ENCODE measurements around the gene STK31. TPM values are rescaled to one million over a fixed set of nuclear protein-coding genes. Genes with fewer than 3 reads are reported as not detected.
"Not testable (repeated sequence)": the region's sequence is repeated elsewhere in the genome, so short reads cannot be mapped to it uniquely, and the experiment has no call there.

The STK31 gene, protein sequence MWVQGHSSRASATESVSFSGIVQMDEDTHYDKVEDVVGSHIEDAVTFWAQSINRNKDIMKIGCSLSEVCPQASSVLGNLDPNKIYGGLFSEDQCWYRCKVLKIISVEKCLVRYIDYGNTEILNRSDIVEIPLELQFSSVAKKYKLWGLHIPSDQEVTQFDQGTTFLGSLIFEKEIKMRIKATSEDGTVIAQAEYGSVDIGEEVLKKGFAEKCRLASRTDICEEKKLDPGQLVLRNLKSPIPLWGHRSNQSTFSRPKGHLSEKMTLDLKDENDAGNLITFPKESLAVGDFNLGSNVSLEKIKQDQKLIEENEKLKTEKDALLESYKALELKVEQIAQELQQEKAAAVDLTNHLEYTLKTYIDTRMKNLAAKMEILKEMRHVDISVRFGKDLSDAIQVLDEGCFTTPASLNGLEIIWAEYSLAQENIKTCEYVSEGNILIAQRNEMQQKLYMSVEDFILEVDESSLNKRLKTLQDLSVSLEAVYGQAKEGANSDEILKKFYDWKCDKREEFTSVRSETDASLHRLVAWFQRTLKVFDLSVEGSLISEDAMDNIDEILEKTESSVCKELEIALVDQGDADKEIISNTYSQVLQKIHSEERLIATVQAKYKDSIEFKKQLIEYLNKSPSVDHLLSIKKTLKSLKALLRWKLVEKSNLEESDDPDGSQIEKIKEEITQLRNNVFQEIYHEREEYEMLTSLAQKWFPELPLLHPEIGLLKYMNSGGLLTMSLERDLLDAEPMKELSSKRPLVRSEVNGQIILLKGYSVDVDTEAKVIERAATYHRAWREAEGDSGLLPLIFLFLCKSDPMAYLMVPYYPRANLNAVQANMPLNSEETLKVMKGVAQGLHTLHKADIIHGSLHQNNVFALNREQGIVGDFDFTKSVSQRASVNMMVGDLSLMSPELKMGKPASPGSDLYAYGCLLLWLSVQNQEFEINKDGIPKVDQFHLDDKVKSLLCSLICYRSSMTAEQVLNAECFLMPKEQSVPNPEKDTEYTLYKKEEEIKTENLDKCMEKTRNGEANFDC
- 0.46 TPM for total RNA-seq
- long read RNA-seq: 0 reads

DNA sequence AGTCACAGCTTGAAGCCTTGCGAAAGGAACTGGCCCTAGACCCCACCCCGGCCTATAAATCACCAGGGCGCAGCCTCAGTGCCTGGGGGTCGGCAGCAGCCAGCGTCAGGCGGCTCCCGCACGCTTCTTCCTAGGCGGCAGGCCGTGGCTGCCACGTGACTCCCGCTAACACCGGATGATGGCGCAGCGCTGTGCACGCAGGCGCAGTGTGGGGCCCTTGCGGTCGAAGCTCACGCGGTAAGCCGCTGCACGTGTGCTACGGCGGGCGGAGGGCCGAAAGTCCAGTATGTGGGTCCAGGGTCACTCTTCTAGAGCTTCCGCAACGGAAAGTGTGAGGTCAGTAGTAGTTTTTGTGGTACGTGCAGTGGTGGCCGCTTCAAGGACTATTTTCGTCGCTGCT lies at the start of gene STK31:
TSS of gene STK31 (plus strand) at position 220 of the 400 bp plus-strand sequence. CDS start at position 287, 67 bp downstream.
- intact Hi-C loops (cut with DNase I): no loop called here
- ATAC-seq (no peak), DNase-seq (ENCODE audit: missing footprints) (no peak)

DNA sequence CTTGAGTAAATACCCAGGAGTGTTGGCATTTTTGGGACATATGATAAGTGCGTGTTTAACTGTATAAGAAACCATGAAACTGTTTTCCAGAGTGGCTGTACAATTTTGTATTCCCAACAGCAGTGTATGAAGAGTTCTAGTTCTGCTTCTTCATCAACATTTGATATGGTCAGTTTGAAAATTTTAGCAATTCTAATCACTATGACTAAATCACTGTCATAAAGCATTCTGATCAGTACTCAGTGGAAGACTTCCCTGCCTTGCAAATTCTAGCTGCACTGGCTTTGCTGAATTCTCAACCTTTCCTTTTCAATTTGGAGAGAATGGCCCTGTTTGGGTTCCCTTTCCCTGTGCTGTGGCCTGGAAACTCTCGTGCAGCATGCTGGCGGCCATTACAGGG lies 48.6 kb upstream of the STK31 start:
- intact Hi-C loops (cut with DNase I): no loop called here
- ATAC-seq: no peak
- no peak for DNase-seq (ENCODE audit: missing footprints)

DNA sequence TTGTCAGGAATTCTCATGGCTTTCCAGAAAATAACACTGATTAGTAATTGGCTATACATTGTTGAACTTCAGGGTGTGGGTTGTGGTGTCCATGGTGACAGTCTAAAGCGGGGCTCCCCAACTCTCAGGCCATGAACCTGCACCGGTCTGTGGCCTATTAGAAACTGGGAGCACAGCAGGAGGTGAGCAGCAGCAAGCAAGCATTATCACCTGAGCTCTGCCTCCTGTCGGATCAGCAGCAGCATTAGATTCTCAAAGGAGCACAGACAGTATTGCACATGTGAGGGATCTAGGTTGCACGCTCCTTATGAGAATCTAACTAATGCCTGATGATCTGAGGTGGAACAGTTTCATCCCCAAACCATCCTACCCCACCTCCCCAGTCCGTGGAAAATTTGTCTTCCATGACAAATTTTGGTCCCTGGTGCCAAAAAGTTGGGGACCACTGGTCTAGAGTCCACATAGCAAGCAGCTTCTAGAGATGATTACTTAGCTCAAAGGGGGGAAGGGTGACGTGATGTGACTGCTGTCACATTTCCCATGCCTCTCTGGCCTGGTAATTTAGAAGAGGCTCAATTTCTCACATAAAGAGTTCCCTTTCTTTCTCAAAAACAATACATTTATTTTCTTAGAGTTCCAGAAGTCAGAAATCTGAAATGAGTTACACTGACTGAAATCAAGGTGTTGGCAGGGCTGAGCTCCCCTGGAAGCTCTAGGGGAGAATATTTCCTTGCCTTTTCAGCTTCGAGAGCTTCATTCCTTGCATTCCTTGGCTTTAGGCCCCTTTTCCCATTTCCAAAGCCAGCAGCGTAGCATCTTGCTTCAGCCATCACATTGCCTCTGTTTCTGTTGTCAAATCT lies 47.7 kb upstream of the STK31 start:
- DNase-seq (ENCODE audit: missing footprints): no peak
- intact Hi-C loops (cut with DNase I): no loop called here
- no peak for ATAC-seq

DNA sequence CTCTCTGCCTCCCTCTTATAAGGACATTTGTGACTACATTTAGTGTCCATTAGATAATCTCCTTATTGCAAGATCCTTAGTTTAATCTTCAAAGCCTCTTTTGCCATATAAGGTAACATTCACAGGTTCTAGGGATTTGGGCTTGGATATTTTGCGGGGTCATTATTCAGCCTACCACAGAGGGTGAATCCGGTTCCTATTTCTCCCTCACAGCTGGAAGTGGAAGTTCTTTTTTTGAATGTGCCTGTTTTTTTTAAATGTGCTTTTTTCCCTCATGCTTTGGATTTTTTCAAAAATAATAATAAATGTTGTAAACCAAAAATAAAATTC lies 47.1 kb upstream of the STK31 start:
- DNase-seq (ENCODE audit: missing footprints) (no peak), ATAC-seq (no peak)
- intact Hi-C loops (cut with DNase I): no loop called here

DNA sequence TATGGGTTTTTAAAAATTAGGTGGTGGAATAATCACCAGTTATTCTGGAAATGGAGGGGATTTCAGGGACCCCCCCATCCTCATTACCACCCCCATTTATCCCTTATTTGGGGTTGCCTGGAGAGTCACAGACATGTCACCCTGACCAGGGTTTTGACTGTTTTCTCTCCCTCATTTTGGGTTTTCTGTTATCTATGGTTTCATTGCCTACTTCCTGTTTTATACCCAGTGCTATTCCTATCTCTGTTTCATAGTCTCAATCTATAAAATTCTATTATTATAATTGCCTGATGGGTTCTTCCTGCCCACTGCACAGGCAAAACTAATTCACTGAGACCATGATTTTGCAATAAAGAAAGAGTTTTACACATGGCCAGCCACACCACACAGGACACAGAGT lies 45.9 kb upstream of the STK31 start:
- ATAC-seq (no peak), DNase-seq (ENCODE audit: missing footprints) (no peak)
- intact Hi-C loops (cut with DNase I): no loop called here

DNA sequence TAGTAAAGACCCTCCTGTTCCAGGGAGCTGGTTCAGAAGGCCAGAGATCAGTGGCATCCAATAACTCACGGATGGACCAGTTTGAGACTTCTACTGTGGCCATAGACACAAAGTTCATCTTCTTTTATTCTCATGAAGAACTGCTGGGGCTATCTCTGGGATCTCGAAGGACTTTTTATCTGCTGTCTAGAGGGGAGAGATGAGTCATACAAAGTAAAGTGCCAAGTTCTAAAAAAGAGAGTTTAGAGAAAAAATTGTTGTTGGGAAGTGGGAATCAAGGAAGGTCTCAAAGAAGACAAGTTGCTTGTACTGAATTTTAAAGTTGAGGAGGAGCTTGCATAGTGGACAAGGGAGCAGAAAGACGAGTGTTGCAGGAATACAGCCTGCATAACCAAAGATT lies 38.0 kb upstream of the STK31 start:
- DNase-seq (ENCODE audit: missing footprints): no peak
- intact Hi-C loops (cut with DNase I): no loop called here
- no peak for ATAC-seq

DNA sequence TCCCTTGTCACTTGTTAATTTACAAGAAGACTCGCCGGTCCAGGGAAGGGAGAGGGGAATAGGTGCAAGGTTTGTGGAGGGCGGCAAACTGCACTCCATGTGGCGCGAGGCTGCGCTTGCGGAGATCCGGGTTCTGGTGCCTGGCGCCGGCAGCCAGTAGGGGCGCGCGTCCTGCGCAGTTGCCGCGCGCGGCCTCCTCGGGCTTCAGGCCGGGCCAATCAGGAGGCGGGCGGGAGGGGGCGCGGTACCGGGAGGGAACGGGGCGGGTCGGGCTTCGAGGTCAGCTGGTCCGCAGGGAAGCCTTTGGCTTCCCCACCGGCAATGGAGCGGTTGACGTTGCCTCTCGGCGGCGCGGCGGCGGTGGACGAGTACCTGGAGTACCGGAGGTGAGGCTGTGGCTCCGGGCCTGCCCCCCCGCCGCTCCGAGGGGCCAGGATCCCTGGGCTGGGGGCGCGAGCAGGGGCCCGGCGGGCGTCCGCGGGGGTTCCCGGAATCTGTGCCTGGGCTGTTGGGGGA lies 30.1 kb upstream of the STK31 start, which contains the start of gene FAM221A:
TSS of gene FAM221A (plus strand) at position 302 of the 516 bp plus-strand sequence. CDS start at position 322, 20 bp downstream.
- peak; percentile 100 for ATAC-seq
- intact Hi-C loops (cut with DNase I): loop anchor here (1.0 kb wide), 1 partner anchor 83 kb away; the partner anchor contains the start of gene CCDC126

DNA sequence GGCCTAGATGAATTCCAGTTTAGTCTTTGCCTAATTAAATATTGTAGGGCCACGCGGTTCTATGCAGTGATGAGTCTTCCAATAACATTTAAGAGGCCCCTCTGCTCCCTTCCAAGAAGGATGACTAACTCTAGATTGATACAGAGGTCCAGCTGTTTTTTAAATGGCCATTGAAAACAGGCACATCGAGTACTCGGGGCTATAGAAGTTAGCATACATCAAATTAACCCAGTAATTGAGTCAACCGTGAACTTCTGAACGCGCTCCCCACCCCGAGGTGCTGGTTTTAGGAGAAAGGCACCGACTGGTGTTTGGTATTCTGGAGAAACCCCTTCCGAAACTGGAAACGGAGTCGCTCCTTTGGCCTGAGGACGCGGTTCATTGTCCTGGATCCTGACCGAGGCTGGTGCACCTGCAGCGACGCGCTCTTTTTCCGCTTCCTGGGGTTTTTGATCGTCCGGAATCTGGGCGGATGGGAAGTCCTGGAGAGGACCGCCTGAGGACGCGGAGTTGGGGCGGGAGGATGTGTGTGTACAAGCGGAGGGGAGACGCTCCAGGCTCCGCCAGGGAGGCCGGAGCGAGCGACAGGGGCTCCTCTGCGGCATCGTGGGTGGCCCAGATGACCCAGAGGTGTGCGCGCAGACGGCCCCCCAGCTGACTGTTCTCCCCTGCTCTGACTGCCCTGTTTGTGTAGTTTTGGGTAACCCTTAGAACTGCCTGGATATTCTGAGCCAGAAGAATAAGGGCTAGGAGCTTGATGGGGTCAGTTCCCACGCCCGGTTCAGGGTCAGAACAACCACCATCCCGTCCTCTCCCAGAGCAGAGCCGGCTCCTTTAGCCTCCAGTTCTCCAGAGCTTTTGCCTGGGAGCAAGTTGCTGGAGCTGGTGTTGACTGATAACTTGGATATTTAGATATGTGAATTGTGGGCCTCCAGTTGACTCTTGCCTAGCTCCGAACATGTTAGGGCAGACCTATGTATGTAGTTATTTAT lies 29.3 kb upstream of the STK31 start:
- intact Hi-C loops (cut with DNase I): loop anchor here (1.0 kb wide), 1 partner anchor 83 kb away; the partner anchor contains the start of gene CCDC126
- peak; percentile 62 for ATAC-seq
- DNase-seq (ENCODE audit: missing footprints): peak; percentile 82

More for the DNA sequence above, 30.1 kb upstream of the STK31 start, which contains the start of gene FAM221A:
- peak; percentile 94 for DNase-seq (ENCODE audit: missing footprints)

DNA sequence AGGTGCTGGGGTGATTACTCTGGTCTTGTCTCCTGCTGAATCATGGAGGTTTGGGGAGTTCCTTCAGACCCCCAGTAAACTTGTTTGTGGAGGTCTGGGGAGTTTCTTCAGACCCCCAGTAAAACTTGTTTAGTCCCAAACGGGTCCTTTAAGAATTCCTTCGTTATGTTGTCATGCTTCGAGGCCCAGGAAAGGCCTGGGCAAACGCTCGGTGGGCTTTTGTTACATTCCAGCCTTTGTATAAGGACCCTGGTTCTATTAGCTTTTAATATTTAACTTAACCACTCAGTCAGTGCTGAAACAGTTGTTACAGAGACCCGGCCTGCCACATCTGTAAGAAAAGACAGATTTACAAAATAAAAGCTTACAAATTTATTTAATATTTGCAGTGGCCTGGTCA lies 26.0 kb upstream of the STK31 start:
- intact Hi-C loops (cut with DNase I); DNase-seq (ENCODE audit: missing footprints); ATAC-seq: not testable (repeated sequence)

DNA sequence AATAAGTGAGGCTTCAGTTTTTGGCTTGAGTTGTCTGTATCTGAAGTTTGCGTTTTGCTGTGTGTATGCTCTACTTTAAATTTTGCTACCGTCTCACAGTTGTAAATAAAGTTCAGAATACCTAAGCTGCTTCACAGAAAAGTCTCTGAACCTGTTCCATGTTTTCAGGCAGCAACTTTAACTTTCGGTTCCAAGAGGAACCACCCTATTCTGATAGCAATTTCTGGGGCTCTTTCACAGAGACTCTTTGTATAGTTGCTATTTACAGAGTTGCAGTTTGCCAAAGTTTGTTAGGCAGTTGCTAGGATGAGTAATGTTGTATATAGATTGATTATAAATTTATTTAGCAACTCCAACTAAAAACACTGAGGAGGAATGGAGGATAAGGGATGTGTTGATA lies 24.3 kb upstream of the STK31 start:
- intact Hi-C loops (cut with DNase I): no loop called here
- DNase-seq (ENCODE audit: missing footprints) (no peak), ATAC-seq (peak; percentile 54)

DNA sequence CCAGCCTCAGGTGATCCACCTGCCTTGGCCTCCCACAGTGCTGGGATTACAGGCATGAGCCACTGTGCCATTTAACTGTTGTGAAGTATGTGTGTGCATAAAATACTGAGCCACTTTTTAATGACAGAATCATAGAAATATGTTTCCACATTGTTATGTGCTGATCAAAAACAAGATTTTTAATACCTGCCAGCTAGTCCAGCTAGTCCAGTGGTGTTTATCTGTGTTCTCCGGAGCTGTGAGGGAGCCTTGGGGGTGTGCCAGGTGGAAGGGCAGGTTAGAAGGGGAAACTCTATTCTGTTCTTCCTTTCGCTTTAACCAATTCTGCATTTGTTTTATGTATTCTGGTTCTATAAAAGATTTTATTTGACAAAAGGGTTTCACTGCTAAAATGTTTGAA lies 23.0 kb upstream of the STK31 start:
- intact Hi-C loops (cut with DNase I): no loop called here
- DNase-seq (ENCODE audit: missing footprints) (no peak), ATAC-seq (no peak)

DNA sequence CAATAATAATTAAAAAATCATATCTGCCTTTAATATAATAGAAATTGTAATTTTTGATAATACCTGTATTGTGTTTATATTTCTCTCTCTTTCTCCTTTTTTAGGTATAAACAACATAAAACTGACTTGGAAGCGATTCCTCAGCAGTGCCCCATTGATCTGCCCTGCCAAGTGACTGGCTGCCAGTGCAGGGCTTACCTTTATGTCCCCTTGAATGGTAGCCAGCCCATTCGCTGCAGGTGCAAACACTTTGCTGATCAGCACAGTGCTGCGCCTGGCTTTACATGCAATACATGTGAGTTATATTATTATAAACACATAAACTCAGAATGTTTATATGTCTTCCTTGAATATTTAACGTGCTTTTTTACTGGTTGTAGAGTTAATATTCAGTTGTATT lies 20.9 kb upstream of the STK31 start:
- intact Hi-C loops (cut with DNase I): no loop called here
- DNase-seq (ENCODE audit: missing footprints) (no peak), ATAC-seq (no peak)

DNA sequence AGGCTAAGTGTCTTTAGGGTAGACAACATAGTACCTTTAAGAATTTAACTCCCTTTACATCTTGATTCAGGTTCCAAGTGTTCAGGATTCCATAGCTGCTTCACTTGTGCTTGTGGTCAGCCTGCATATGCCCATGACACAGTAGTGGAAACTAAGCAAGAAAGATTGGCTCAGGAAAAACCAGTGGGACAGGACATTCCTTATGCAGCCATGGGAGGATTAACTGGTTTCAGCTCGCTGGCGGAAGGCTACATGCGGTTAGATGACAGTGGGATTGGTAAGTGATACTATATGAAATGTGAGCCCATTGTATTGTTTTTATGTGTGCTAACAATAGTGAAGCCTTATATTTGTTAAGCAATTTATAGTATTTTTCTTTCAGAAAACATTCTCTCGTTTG lies 18.7 kb upstream of the STK31 start:
- ATAC-seq: no peak
- DNase-seq (ENCODE audit: missing footprints): no peak
- intact Hi-C loops (cut with DNase I): no loop called here

DNA sequence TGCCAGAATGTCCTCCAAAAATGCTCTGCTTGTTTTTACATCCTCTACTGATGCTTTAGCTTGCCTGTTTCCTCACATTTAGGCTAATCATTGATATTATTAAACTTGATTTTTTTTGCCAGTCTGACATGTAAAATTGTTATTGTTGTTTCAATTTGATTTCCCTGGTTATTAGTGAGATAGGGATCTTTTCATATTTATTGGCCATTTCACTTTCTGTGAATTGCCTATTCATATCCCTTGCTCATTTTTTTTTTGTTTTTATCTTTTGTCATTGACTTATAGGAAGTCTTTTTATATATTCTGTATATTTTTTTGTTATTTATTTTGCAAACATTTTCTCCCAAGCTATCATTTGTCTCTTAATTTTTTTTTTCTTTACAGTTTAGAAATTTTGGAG lies 16.8 kb upstream of the STK31 start:
- intact Hi-C loops (cut with DNase I): no loop called here
- ATAC-seq (no peak), DNase-seq (ENCODE audit: missing footprints) (no peak)

DNA sequence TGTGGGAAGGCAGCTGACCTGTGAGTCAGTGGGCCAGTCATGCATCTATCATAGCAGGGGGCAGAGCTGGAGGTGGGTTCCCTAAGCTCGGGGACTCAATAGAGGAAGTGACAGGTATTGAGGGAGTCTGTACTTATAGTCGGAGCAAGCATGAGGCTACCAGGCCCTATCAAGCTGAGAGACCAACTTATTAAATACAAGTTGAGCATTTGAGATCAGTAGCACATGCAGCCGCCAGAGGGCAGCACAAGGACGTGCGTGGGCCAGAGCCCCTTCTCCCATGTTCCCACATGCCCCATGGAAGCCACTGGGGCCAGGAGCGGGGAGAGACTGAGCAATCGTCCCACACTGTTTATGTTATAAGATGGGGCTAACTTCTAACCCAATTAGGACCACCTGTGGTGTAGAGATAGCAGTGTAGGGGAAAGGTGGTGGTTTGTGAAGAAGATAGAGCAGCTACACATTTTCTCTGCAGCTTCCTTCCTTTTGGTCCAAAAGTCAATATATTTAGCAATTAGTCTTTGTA lies 13.0 kb upstream of the STK31 start:
- no peak for DNase-seq (ENCODE audit: missing footprints)
- intact Hi-C loops (cut with DNase I): no loop called here
- ATAC-seq: no peak

DNA sequence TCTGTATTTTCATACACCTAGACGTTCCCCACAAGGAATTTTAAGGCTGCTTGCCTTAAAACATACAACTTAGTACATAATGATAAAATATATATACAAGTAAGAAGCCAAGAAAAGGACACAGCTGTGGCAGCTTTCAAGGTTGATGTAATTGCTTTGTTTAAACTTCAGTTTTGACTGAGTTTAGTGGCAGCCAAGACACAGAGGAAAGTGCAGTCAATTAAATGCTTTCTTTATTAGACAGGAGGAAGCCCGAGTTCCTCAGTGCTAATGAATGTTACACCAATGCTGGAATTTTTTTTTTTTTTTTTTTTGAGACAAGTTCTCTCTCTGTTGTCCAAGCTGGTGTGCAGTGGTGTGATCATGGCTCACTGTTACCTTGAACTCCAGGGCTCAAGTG lies 11.2 kb upstream of the STK31 start:
- no peak for DNase-seq (ENCODE audit: missing footprints)
- intact Hi-C loops (cut with DNase I): no loop called here

DNA sequence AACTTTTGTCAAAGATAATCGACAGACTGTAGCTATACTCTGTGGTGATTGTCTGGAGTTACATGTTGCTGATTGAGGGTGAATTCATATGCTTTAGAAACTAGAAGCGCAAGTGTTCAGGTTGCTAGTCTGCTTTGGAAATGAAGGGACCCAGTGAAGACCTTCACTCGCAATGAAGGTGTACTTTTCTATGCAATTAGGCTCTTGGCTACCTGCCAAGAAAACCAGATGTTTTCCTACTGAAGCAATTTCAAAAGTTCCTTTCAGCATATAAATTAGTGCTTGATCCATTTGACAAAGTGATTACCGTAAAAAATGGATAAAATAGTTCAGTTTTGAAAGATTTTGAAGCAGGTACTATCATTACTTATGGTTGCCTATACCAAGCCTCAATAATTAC lies 10.0 kb upstream of the STK31 start:
- intact Hi-C loops (cut with DNase I): no loop called here
- DNase-seq (ENCODE audit: missing footprints) (no peak), ATAC-seq (no peak)

More for the DNA sequence above, 11.2 kb upstream of the STK31 start:
- no peak for ATAC-seq

All from Right ventricle myocardium inferior (tissue), 1 donor.